ENCODE measurements around the gene ASB10. TPM values are rescaled to one million over a fixed set of nuclear protein-coding genes. Genes with fewer than 3 reads are reported as not detected.

Gene ASB10
- polyA plus RNA-seq, 3 donors, result not detected

DNA sequence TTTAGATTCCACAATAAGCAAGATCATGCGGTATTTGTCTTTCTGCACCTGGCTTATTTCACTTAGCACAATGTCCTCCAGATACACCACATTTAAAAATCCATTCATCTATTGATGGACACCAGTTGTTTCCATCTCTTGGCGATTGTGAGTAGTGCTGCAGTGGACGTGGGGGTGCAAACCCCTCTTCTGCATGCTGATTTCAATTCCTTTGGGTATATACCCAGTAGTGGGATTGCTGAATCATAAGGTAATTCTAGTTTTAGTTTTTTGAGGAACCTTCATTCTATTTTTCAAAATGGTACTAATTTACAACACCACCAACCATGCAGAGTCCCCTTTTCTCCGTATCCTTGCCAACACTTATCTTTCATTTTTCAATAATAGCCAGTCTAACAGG lies 2.0 kb upstream of the ASB10 start:
- Mint-ChIP-seq H3K9me3 (peaks cover 0 to 1% (median 0%) of the 10 kb centered on the region in 7 donors), H3K4me3 (no peak overlapping the region), H3K27me3 (ENCODE audit: low read depth in 3 of 3) (peaks cover 3 to 16% (median 12%) of the 10 kb centered on the region in 3 donors), H3K4me1 (no peaks in the 10 kb centered on the region), H3K36me3 (no peaks in the 10 kb centered on the region), H3K27ac (no peak overlapping the region)
- no peaks in the 10 kb centered on the region for H3K27me3 ChIP-seq (ENCODE audit: control insufficient read depth in 2 of 2, insufficient read depth in 2 of 2, low read length in 2 of 2)
- intact Hi-C loops (cut with micrococcal nuclease), result no loop called here
- no peaks in the 10 kb centered on the region for H4K20me1 ChIP-seq (ENCODE audit: insufficient read depth, low read length)
- H3K4me3 ChIP-seq (replicated peaks in 1 of 3; ENCODE audit: low read depth in 2 of 3, low read length in 3 of 3), result no peak overlapping the region
- H3K9ac ChIP-seq (ENCODE audit: insufficient read depth, low read length, poor library complexity, severe bottlenecking), result no peak overlapping the region
- DNase-seq, result no peak
- H2AFZ ChIP-seq (ENCODE audit: insufficient read depth, low read depth, low read length, poor library complexity, severe bottlenecking), result no peak overlapping the region
- H3K27ac ChIP-seq (ENCODE audit: low read depth in 1 of 2, low read length in 2 of 2), result no peak overlapping the region
- H3K4me1 ChIP-seq (ENCODE audit: control insufficient read depth in 1 of 2, insufficient read depth in 2 of 2, low read length in 2 of 2), result no peaks in the 10 kb centered on the region
- no peaks in the 10 kb centered on the region for H3K9me3 ChIP-seq (replicated peaks in 1 of 2; ENCODE audit: control insufficient read depth in 1 of 2, insufficient read depth in 1 of 2, low read length in 2 of 2)
- WGBS (ENCODE audit: insufficient coverage), result 100% methylated on average over 1 of the region's 4 CpGs
- H3K36me3 ChIP-seq (replicated peaks in 1 of 2; ENCODE audit: control insufficient read depth in 1 of 2, insufficient read depth in 2 of 2, low read length in 2 of 2), result no peaks in the 10 kb centered on the region
- H3K4me2 ChIP-seq (replicated peaks; ENCODE audit: extremely low read depth, low read length, poor library complexity, severe bottlenecking), result no peak overlapping the region
- no peaks in the 10 kb centered on the region for H3K79me2 ChIP-seq (ENCODE audit: insufficient read depth, low read length)
- TF ChIP-seq, protein P1, sequence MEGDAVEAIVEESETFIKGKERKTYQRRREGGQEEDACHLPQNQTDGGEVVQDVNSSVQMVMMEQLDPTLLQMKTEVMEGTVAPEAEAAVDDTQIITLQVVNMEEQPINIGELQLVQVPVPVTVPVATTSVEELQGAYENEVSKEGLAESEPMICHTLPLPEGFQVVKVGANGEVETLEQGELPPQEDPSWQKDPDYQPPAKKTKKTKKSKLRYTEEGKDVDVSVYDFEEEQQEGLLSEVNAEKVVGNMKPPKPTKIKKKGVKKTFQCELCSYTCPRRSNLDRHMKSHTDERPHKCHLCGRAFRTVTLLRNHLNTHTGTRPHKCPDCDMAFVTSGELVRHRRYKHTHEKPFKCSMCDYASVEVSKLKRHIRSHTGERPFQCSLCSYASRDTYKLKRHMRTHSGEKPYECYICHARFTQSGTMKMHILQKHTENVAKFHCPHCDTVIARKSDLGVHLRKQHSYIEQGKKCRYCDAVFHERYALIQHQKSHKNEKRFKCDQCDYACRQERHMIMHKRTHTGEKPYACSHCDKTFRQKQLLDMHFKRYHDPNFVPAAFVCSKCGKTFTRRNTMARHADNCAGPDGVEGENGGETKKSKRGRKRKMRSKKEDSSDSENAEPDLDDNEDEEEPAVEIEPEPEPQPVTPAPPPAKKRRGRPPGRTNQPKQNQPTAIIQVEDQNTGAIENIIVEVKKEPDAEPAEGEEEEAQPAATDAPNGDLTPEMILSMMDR (IDR thresholded peaks at IDR 0.05), result no peak

DNA sequence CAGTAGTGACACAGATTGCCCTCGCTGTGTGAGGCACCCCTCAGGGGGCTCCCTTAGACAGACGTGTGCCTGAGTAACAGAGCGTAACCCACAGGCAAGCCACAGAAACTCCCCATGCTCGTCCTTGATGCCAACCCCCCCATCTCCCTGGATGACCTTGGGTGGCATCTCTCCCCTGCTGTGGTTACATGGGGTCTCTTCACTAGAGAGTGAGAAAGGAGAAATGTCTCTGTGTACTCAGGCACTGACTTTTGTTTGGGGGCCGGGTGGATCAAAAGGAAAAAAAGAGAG lies 1.1 kb upstream of the ASB10 start:
- peaks cover 0 to 1% (median 0%) of the 10 kb centered on the region in 7 donors for H3K9me3 Mint-ChIP-seq
- 63% methylated on average over 1 of the region's 5 CpGs for WGBS (ENCODE audit: insufficient coverage)
- intact Hi-C loops (cut with micrococcal nuclease), result no loop called here

More for the DNA sequence above, 1.1 kb upstream of the ASB10 start:
- H3K36me3 ChIP-seq (replicated peaks in 1 of 2; ENCODE audit: control insufficient read depth in 1 of 2, insufficient read depth in 2 of 2, low read length in 2 of 2), result no peaks in the 10 kb centered on the region
- H3K27ac Mint-ChIP-seq, result no peak overlapping the region
- no peaks in the 10 kb centered on the region for H3K79me2 ChIP-seq (ENCODE audit: insufficient read depth, low read length)
- no peak overlapping the region for H3K9ac ChIP-seq (ENCODE audit: insufficient read depth, low read length, poor library complexity, severe bottlenecking)
- H3K4me2 ChIP-seq (replicated peaks; ENCODE audit: extremely low read depth, low read length, poor library complexity, severe bottlenecking), result no peak overlapping the region
- no peaks in the 10 kb centered on the region for H3K4me1 ChIP-seq (ENCODE audit: control insufficient read depth in 1 of 2, insufficient read depth in 2 of 2, low read length in 2 of 2)
- H3K27me3 ChIP-seq (ENCODE audit: control insufficient read depth in 2 of 2, insufficient read depth in 2 of 2, low read length in 2 of 2), result no peaks in the 10 kb centered on the region
- no peaks in the 10 kb centered on the region for H3K4me1 Mint-ChIP-seq
- H3K27me3 Mint-ChIP-seq (ENCODE audit: low read depth in 3 of 3), result peaks cover 3 to 12% (median 10%) of the 10 kb centered on the region in 3 donors
- no peak overlapping the region for H2AFZ ChIP-seq (ENCODE audit: insufficient read depth, low read depth, low read length, poor library complexity, severe bottlenecking)
- no peaks in the 10 kb centered on the region for H3K9me3 ChIP-seq (replicated peaks in 1 of 2; ENCODE audit: control insufficient read depth in 1 of 2, insufficient read depth in 1 of 2, low read length in 2 of 2)
- H3K27ac ChIP-seq (ENCODE audit: low read depth in 1 of 2, low read length in 2 of 2), result no peak overlapping the region
- no peak overlapping the region for H3K4me3 ChIP-seq (replicated peaks in 1 of 3; ENCODE audit: low read depth in 2 of 3, low read length in 3 of 3)
- H3K4me3 Mint-ChIP-seq, result no peak overlapping the region
- H4K20me1 ChIP-seq (ENCODE audit: insufficient read depth, low read length), result no peaks in the 10 kb centered on the region
- no peaks in the 10 kb centered on the region for H3K36me3 Mint-ChIP-seq
- TF ChIP-seq, protein P1 (IDR thresholded peaks at IDR 0.05), result no peak
- no peak for DNase-seq

Measured in CD14-positive monocyte (primary cell).